H1 (cell line): Measurements from ENCODE around the gene DLL1. TPM values are rescaled to one million over a fixed set of nuclear protein-coding genes. Genes with fewer than 3 reads are reported as not detected.

Experiments used
- CTCF ChIA-PET: fragments of 300-600 bp; sonication (Branson Sonifier 250); formaldehyde crosslinking; loops from one replicate; lab custom pipeline; 2021; ENCODE audit not compliant: partially characterized antibody; lab: Charles Lee
- POLR2A ChIA-PET: fragments of 300-600 bp; sonication (Branson Sonifier 250); formaldehyde crosslinking; loops from one replicate; lab custom pipeline; 2021; ENCODE audit warnings: inconsistent platforms; ENCODE audit not compliant: partially characterized antibody; lab: Charles Lee
- DNase-seq, 2 experiments: peaks; one replicate each; pipeline versions ENCODE4 v3.0.0 to v3.0.0-alpha.2; 2010 to 2022; ENCODE audit warnings: low spot score in 2 of 2, low read depth in 1 of 2, mixed read lengths in 1 of 2
- FAIRE-seq: peaks from 2 replicates; lab custom pipeline; 2011; peaks lifted over from hg19 to GRCh38; lab: Jason Lieb, UNC
- H2AFZ ChIP-seq: 2 replicates; pipeline ENCODE4 v1.8.1; 2012; ENCODE audit warnings: low read length, inconsistent platforms
- H2AK5ac ChIP-seq: 2 replicates; pipeline ENCODE4 v1.6.1; 2013; ENCODE audit warnings: low read depth, low read length
- H2BK120ac ChIP-seq: replicated peaks from 2 replicates; pipeline ENCODE3; 2013; ENCODE audit warnings: low read depth, low read length, inconsistent platforms
- H2BK12ac ChIP-seq: 2 replicates; pipeline ENCODE4 v1.6.1; 2013; ENCODE audit warnings: low read depth, low read length
- H2BK15ac ChIP-seq: 2 replicates; pipeline ENCODE4 v1.6.1; 2013; ENCODE audit warnings: low read length
- H2BK20ac ChIP-seq: 2 replicates; pipeline ENCODE4 v1.6.1; 2013; ENCODE audit warnings: low read length
- H2BK5ac ChIP-seq: 2 replicates; pipeline ENCODE4 v1.6.1; 2013; ENCODE audit warnings: low read depth, low read length
- H3K14ac ChIP-seq: 2 replicates; pipeline ENCODE4 v1.6.1; 2013; ENCODE audit warnings: inconsistent platforms; ENCODE audit not compliant: insufficient read length
- H3K18ac ChIP-seq: 2 replicates; pipeline ENCODE4 v1.6.1; 2013; ENCODE audit warnings: low read length; ENCODE audit errors: extremely low read depth
- H3K23ac ChIP-seq: 2 replicates; pipeline ENCODE4 v1.6.1; 2013; ENCODE audit warnings: inconsistent platforms; ENCODE audit not compliant: insufficient read length
- H3K23me2 ChIP-seq: 2 replicates; pipeline ENCODE4 v1.6.1; 2013; ENCODE audit warnings: low read depth, low read length
- H3K27ac ChIP-seq: 2 replicates; pipeline ENCODE4 v1.6.1; 2011; ENCODE audit warnings: low read depth, low read length, inconsistent platforms
- H3K27me3 ChIP-seq, 4 experiments: replicated peaks in 1 of 4; 1 replicate in 1 of 4; 2 replicates in 3 of 4; pipeline versions ENCODE4 v1.6.1 to v1.8.1; 2011 to 2013; ENCODE audit warnings: low read length in 3 of 4, mild to moderate bottlenecking in 3 of 4, inconsistent platforms in 2 of 4, mixed read lengths in 2 of 4, moderate library complexity in 1 of 4; ENCODE audit not compliant: control insufficient read depth in 3 of 4, insufficient read depth in 3 of 4; ENCODE audit errors: extremely low read depth in 1 of 4
- H3K36me3 ChIP-seq, 4 experiments: 2 replicates each; pipeline versions ENCODE4 v1.6.1 to v1.8.1; 2011 to 2013; ENCODE audit warnings: mild to moderate bottlenecking in 4 of 4, low read length in 3 of 4, moderate library complexity in 2 of 4, control low read depth in 1 of 4, inconsistent platforms in 1 of 4; ENCODE audit not compliant: insufficient read depth in 4 of 4, control insufficient read depth in 2 of 4
- H3K4ac ChIP-seq: replicated peaks from 2 replicates; pipeline ENCODE3; 2013; ENCODE audit warnings: low read length, low read depth, mixed read lengths, inconsistent platforms; ENCODE audit not compliant: insufficient read length
- H3K4me1 ChIP-seq, 4 experiments: replicated peaks in 1 of 4; 1 replicate in 1 of 4; 2 replicates in 3 of 4; pipeline versions ENCODE4 v1.6.1 to v1.8.1; 2011 to 2013; ENCODE audit warnings: low read length in 3 of 4, inconsistent platforms in 2 of 4, mixed read lengths in 1 of 4; ENCODE audit not compliant: insufficient read depth in 4 of 4, control insufficient read depth in 3 of 4
- H3K4me2 ChIP-seq, 2 experiments: 2 replicates each; pipeline versions ENCODE4 v1.6.1 to v1.8.1; 2011 to 2013; ENCODE audit warnings: low read depth in 2 of 2, low read length in 2 of 2, control low read depth in 1 of 2, inconsistent platforms in 1 of 2, mild to moderate bottlenecking in 1 of 2; ENCODE audit not compliant: insufficient read depth in 1 of 2
- H3K4me3 ChIP-seq, 4 experiments: fragments of 200-600, 300-600 bp in 1 of 4; sonication (generic), shearing (Covaris generic), sonication (Bioruptor Twin) in 1 of 4; 2 replicates each; pipeline versions ENCODE4 v1.5.1 to v1.8.1; 2011 to 2016; ENCODE audit warnings: low read length in 4 of 4, low read depth in 3 of 4, control low read depth in 2 of 4, inconsistent platforms in 2 of 4, mild to moderate bottlenecking in 2 of 4, mixed read lengths in 1 of 4, moderate library complexity in 1 of 4; ENCODE audit not compliant: insufficient read depth in 2 of 4; ENCODE audit errors: extremely low read depth in 1 of 4
- H3K56ac ChIP-seq: replicated peaks from 2 replicates; pipeline ENCODE3; 2013; ENCODE audit warnings: low read depth, mild to moderate bottlenecking, mixed read lengths, low read length, inconsistent platforms; ENCODE audit not compliant: insufficient read length
- H3K79me1 ChIP-seq: 2 replicates; pipeline ENCODE4 v1.6.1; 2013; ENCODE audit warnings: low read depth, low read length, control low read depth
- H3K79me2 ChIP-seq, 2 experiments: 2 replicates each; pipeline versions ENCODE4 v1.6.1 to v1.8.1; 2012 to 2013; ENCODE audit warnings: low read length in 2 of 2, mild to moderate bottlenecking in 2 of 2, inconsistent platforms in 1 of 2; ENCODE audit not compliant: insufficient read depth in 2 of 2, control insufficient read depth in 1 of 2
- H3K9ac ChIP-seq, 4 experiments: replicated peaks in 1 of 4; 1 replicate in 1 of 4; 2 replicates in 3 of 4; pipeline versions ENCODE4 v1.6.1 to v1.8.1; 2011 to 2013; ENCODE audit warnings: low read depth in 3 of 4, low read length in 3 of 4, control low read depth in 2 of 4, mild to moderate bottlenecking in 2 of 4, moderate library complexity in 2 of 4, inconsistent platforms in 1 of 4; ENCODE audit errors: extremely low read depth in 1 of 4
- H3K9me3 ChIP-seq, 2 experiments: 2 replicates each; pipeline versions ENCODE4 v1.6.1 to v1.8.1; 2012 to 2013; ENCODE audit warnings: mild to moderate bottlenecking in 2 of 2, moderate library complexity in 2 of 2, control low read depth in 1 of 2, inconsistent platforms in 1 of 2, low read depth in 1 of 2, low read length in 1 of 2, mixed read lengths in 1 of 2; ENCODE audit not compliant: insufficient read depth in 2 of 2
- H4K20me1 ChIP-seq, 2 experiments: replicated peaks in 1 of 2; 2 replicates each; pipeline versions ENCODE3 to v1.8.1; 2011 to 2013; ENCODE audit warnings: inconsistent platforms in 2 of 2, low read length in 2 of 2, mild to moderate bottlenecking in 1 of 2; ENCODE audit not compliant: insufficient read depth in 2 of 2, control insufficient read depth in 1 of 2
- H4K5ac ChIP-seq: 2 replicates; pipeline ENCODE4 v1.6.1; 2013; ENCODE audit warnings: low read length, low read depth, mixed read lengths, inconsistent platforms; ENCODE audit not compliant: insufficient read length
- H4K8ac ChIP-seq: 2 replicates; pipeline ENCODE4 v1.8.0; 2013; ENCODE audit warnings: mild to moderate bottlenecking, moderate library complexity, low read length, inconsistent platforms; ENCODE audit not compliant: insufficient read depth; ENCODE audit errors: extremely low read depth
- H4K91ac ChIP-seq: replicated peaks from 2 replicates; pipeline ENCODE3; 2013; ENCODE audit warnings: low read length, mixed read lengths, inconsistent platforms; ENCODE audit not compliant: insufficient read length
- ASH2L ChIP-seq: fragments of 200-600, 300-600 bp; sonication (generic); IDR thresholded peaks from one replicate; pipeline ENCODE4 v1.7.1; 2017; ENCODE audit warnings: low read length
- SIX5 ChIP-seq: IDR thresholded peaks from 2 replicates; pipeline ENCODE4 v1.6.1; 2011; ENCODE audit warnings: mild to moderate bottlenecking, low read depth, low read length
- WGBS, 2 experiments: shearing (Covaris generic) in 1 of 2; methylation state at CpG; one replicate each; pipeline versions ENCODE4 v1.1.6 to v1.1.7; 2013 to 2015; ENCODE audit warnings: low lambda C conversion rate in 2 of 2, mixed read lengths in 2 of 2, inconsistent platforms in 1 of 2, low coverage in 1 of 2, missing lambda C conversion rate in 1 of 2; ENCODE audit not compliant: insufficient replicate concordance in 2 of 2, insufficient coverage in 1 of 2, insufficient read length in 1 of 2; ENCODE audit errors: extremely low coverage in 1 of 2, missing lambda C conversion rate in 1 of 2; 5-methylcytosine and 5-hydroxymethylcytosine counted together
- polyA plus RNA-seq, 7 experiments: library from polyadenylated mRNA; depleted of rRNA in 3 of 7; stranded (reverse) in 5 of 7; unstranded in 2 of 7; fragments of >200 nt in 5 of 7; fragments of 200-250 nt in 2 of 7; gene quantifications; 1 replicate in 5 of 7; 2 replicates in 1 of 7; 4 replicates in 1 of 7; pipeline versions ENCODE4 v1.2.1 to v1.2.3, GENCODE V29; 2011 to 2013; ENCODE audit warnings: missing spikeins in 2 of 7, mixed read lengths in 2 of 7
- total RNA-seq: library from RNA; stranded (reverse); fragmentation: NEBNext Ultra II Directional; extraction: Animal tissue kit (Norgen Biotek cat#: 25700); gene quantifications from 2 replicates; pipeline ENCODE4 v1.2.1, GENCODE V29; 2021

DLL1 gene
- total and polyA plus RNA-seq, 2 of the 8 experiments (the other 6 are each of a cell fraction or from before 2014, with no cell fraction given) = 1.7 to 3.8 TPM

DNA sequence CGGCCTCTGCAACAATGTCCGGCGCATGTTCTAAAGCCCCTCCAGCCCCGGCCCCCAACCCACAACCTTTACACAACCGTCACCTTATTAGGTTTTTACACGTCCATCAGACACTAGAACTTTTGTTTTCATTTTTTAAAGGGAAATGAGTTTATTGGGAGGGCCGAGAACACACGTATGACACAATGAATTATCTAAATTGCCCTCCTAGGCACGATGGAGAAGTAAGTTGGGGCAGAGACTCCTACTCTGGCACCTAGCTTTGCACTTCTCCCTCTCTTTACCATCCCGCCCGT lies 1.2 kb upstream of the DLL1 start:
- FAIRE-seq (no peak), DNase-seq (no peak)
- H3K4ac ChIP-seq = no peak overlapping the region
- no peaks in the 10 kb centered on the region for H3K79me2 ChIP-seq
- H3K23me2 ChIP-seq = peaks cover 32% of the 10 kb centered on the region; the same call in 1 of the 2 replicates
- no peak overlapping the region for H4K91ac ChIP-seq
- no peak overlapping the region for H3K18ac ChIP-seq
- no peaks in the 10 kb centered on the region for H3K9me3 ChIP-seq
- H3K36me3 ChIP-seq = peaks cover 2 to 10% (median 7%) of the 10 kb centered on the region in 4 experiments; a peak in 4 of 8 replicates
- H2BK20ac ChIP-seq = no peak overlapping the region
- no peak overlapping the region for H3K56ac ChIP-seq
- peaks cover 59 to 86% (median 76%) of the 10 kb centered on the region in 4 experiments for H3K27me3 ChIP-seq
- H2AK5ac ChIP-seq = 0 out of 2 replicates have a peak overlapping the region, but pooled peaks have one; percentile 28
- no peak overlapping the region for H4K8ac ChIP-seq
- no peak overlapping the region for H2BK15ac ChIP-seq
- H3K23ac ChIP-seq = no peak overlapping the region
- CTCF ChIA-PET = interaction anchor here (1.2 to 1.7 kb wide), 4 partner anchors 232 to 499 kb away, joined by 3 to 5 read pairs (median 4); no protein-coding TSS in a partner anchor
- no peak overlapping the region for H3K14ac ChIP-seq
- no peak overlapping the region for H3K27ac ChIP-seq
- peak overlapping the region; percentile 48 to 77 (median 66) for H3K4me3 ChIP-seq
- H2BK5ac ChIP-seq = no peak overlapping the region
- H3K9ac ChIP-seq = no peak overlapping the region
- no peak overlapping the region for H2AFZ ChIP-seq
- H2BK12ac ChIP-seq = 0 out of 2 replicates have a peak overlapping the region, but pooled peaks have one; percentile 20
- H3K4me2 ChIP-seq = peak overlapping the region; percentile 94 to 99
- no peak overlapping the region for H4K5ac ChIP-seq
- no peak overlapping the region for H2BK120ac ChIP-seq
- TF ChIP-seq ASH2L (no peak), SIX5 (no peak)
- POLR2A ChIA-PET = interaction anchor here (0.6 to 3.3 kb wide), 9 partner anchors 12 to 572 kb away, joined by 3 to 17 read pairs (median 5); partner anchors contain the start of gene FAM120B
- no peaks in the 10 kb centered on the region for H3K79me1 ChIP-seq
- peaks cover 18 to 48% (median 25%) of the 10 kb centered on the region in 4 experiments for H3K4me1 ChIP-seq
- 1% methylated on average over 11 of the region's 11 CpGs; no CpG with 5 or more reads in 1 of the 2 experiments for WGBS, 2 experiments
- peaks cover 7 to 16% of the 10 kb centered on the region in 2 experiments for H4K20me1 ChIP-seq
